Naive thymus-derived CD4-positive, alpha-beta T cell (primary cell): ENCODE measurements around the gene CAMSAP1. TPM values are rescaled to one million over a fixed set of nuclear protein-coding genes. Genes with fewer than 3 reads are reported as not detected.

Experiments used
- ATAC-seq: fragments of 150-1000 bp; cut with Tn5 transposase; 2 replicates; pipeline ENCODE4 v1.10.0; 2021; ENCODE audit warnings: mild to moderate bottlenecking, moderate library complexity
- CTCF ChIA-PET: fragments of 350-600 bp; sonication (Branson Sonifier 250); formaldehyde crosslinking; loops from one replicate; lab custom pipeline; 2021; ENCODE audit warnings: antibody characterized with exemption; lab: Charles Lee
- POLR2A ChIA-PET: fragments of 350-600 bp; sonication (Branson Sonifier 250); formaldehyde crosslinking; loops from one replicate; lab custom pipeline; 2021; ENCODE audit warnings: antibody characterized with exemption, inconsistent platforms; lab: Charles Lee
- DNase-seq, 9 donors: peaks; one replicate each; pipeline versions ENCODE4 v3.0.0 to v3.0.0-alpha.2; 2020 to 2022; ENCODE audit warnings: mixed read lengths in 1 of 9
- H3K27ac ChIP-seq: one replicate; pipeline ENCODE4 v1.7.0; 2013; ENCODE audit warnings: mild to moderate bottlenecking, low read depth, low read length, moderate library complexity
- H3K27me3 ChIP-seq, 2 donors: one replicate each; pipeline ENCODE4 v1.7.0; 2013; ENCODE audit warnings: low read length in 2 of 2, mild to moderate bottlenecking in 2 of 2, moderate library complexity in 2 of 2; ENCODE audit not compliant: control insufficient read depth in 2 of 2, insufficient read depth in 2 of 2
- H3K36me3 ChIP-seq, 3 experiments: 1 replicate in 2 of 3; 2 replicates in 1 of 3; pipeline ENCODE4 v1.7.0; 2013; ENCODE audit warnings: low read length in 3 of 3, mild to moderate bottlenecking in 3 of 3, moderate library complexity in 1 of 3; ENCODE audit not compliant: insufficient read depth in 3 of 3, control insufficient read depth in 2 of 3
- H3K4me1 ChIP-seq, 2 donors: one replicate each; pipeline ENCODE4 v1.7.0; 2013; ENCODE audit warnings: low read length in 2 of 2, mild to moderate bottlenecking in 2 of 2, moderate library complexity in 1 of 2; ENCODE audit not compliant: control insufficient read depth in 2 of 2, insufficient read depth in 2 of 2
- H3K4me3 ChIP-seq: 2 replicates; pipeline ENCODE4 v1.7.0; 2013; ENCODE audit warnings: mild to moderate bottlenecking, low read length
- H3K9me3 ChIP-seq, 3 experiments: 1 replicate in 2 of 3; 2 replicates in 1 of 3; pipeline ENCODE4 v1.7.0; 2013; ENCODE audit warnings: low read length in 3 of 3; ENCODE audit not compliant: control insufficient read depth in 2 of 3
- H3K27ac Mint-ChIP-seq, 9 donors: one replicate each; pipeline ENCODE4 v1.8.0; 2020 to 2022; ENCODE audit warnings: mixed read lengths in 9 of 9, mild to moderate bottlenecking in 8 of 9, moderate library complexity in 5 of 9, inconsistent platforms in 2 of 9
- H3K27me3 Mint-ChIP-seq, 5 donors: one replicate each; pipeline ENCODE4 v1.8.0; 2021 to 2022; ENCODE audit warnings: mixed read lengths in 5 of 5, mild to moderate bottlenecking in 1 of 5
- H3K36me3 Mint-ChIP-seq, 5 donors: one replicate each; pipeline ENCODE4 v1.8.0; 2020 to 2022; ENCODE audit warnings: mixed read lengths in 5 of 5, mild to moderate bottlenecking in 3 of 5, inconsistent platforms in 1 of 5
- H3K4me1 Mint-ChIP-seq, 7 donors: one replicate each; pipeline ENCODE4 v1.8.0; 2020 to 2022; ENCODE audit warnings: mixed read lengths in 7 of 7, mild to moderate bottlenecking in 3 of 7, inconsistent platforms in 1 of 7
- H3K4me3 Mint-ChIP-seq, 10 donors: one replicate each; pipeline ENCODE4 v1.8.0; 2020 to 2022; ENCODE audit warnings: mild to moderate bottlenecking in 10 of 10, mixed read lengths in 10 of 10, moderate library complexity in 6 of 10, inconsistent platforms in 2 of 10
- H3K9me3 Mint-ChIP-seq, 11 donors: one replicate each; pipeline ENCODE4 v1.8.0; 2020 to 2022; ENCODE audit warnings: mixed read lengths in 11 of 11, mild to moderate bottlenecking in 4 of 11, inconsistent platforms in 1 of 11, moderate library complexity in 1 of 11
- intact Hi-C, 2 donors: fragments of 100-400 bp; cut with micrococcal nuclease; formaldehyde crosslinking; loops; one replicate each; pipeline ENCODE4 v1.15.1; 2023
- polyA plus RNA-seq, 2 donors: library from polyadenylated mRNA; unstranded; fragments of 300-500 nt; fragmentation: Illumina TruSeq; gene quantifications; one replicate each; pipeline ENCODE4 v1.2.3, GENCODE V29; 2021
- total RNA-seq, 6 experiments: library from RNA in 5 of 6; stranded (reverse) in 5 of 6; gene quantifications; 1 replicate in 5 of 6; 2 replicates in 1 of 6; pipeline ENCODE4 v1.2.3 and lab custom pipeline; 2021 to 2026

The CAMSAP1 gene
- total and polyA plus RNA-seq, 7 experiments from 2014 or later, result 0.65 to 34.3 (median 21.5) TPM

DNA sequence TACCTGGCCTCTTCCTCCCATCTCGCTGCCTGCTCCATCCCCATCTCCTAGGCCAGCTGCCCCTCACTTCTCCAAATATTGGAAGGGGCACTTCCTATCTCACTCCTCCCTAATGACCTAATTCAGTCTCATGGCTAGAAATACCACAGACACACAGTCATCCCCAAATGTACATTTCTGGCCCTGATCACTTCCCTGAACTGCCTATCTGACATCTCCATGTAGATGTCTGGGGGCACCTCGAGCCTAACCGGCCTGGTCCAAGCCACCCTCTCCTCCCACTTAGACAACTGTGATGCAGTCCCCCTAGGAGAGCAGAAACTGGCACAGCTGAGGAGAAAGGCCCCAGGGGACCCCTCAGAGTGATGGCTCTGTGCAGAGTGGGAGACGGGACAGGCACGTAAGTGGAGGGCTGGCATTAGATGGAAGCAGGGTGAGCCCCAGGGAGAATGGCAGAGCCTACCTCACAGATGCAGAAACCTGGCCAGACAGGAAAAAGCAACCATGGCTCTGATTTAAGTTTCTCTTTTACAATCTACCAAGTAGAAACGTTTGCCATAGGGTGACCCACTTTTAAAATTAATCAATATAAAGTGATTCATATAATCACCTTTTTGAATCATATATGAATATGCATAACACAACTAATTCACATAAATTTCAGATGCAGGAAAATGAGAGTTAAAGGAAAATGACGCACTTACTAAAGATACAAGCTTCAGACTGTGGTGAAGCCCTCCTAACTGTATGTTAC lies 22.1 kb downstream of the CAMSAP1 start:
- no peaks in the 10 kb centered on the region for H3K9me3 ChIP-seq
- CTCF ChIA-PET, result no interaction called here
- no peaks in the 10 kb centered on the region for H3K27me3 ChIP-seq
- Mint-ChIP-seq H3K9me3 (peaks cover 0 to 1% (median 0%) of the 10 kb centered on the region in 11 donors), H3K36me3 (no peaks in the 10 kb centered on the region), H3K4me3 (no peak overlapping the region), H3K4me1 (peaks cover 42 to 66% (median 64%) of the 10 kb centered on the region in 7 donors), H3K27me3 (no peaks in the 10 kb centered on the region), H3K27ac (peak overlapping the region in 4 of 9 donors; percentile 1 to 88 (median 54))
- intact Hi-C loops, result no loop called here
- no peak overlapping the region for H3K4me3 ChIP-seq
- DNase-seq (no peak), ATAC-seq (no peak)
- peaks cover 11 to 23% of the 10 kb centered on the region in 2 donors for H3K4me1 ChIP-seq
- H3K36me3 ChIP-seq, result peaks cover 0 to 19% (median 0%) of the 10 kb centered on the region in 3 experiments
- POLR2A ChIA-PET, result no interaction called here
- no peak overlapping the region for H3K27ac ChIP-seq

- H3K4me3 ChIP-seq, result no peak overlapping the region
- peaks cover 0 to 22% (median 0%) of the 10 kb centered on the region in 3 experiments for H3K36me3 ChIP-seq
- ChIA-PET POLR2A (no interaction called here), CTCF (interaction anchor here (0.5 kb wide), 1 partner anchor 21 kb away, joined by 3 read pairs; no protein-coding TSS in a partner anchor)
- H3K4me1 Mint-ChIP-seq, result peaks cover 37 to 69% (median 63%) of the 10 kb centered on the region in 7 donors
- peaks cover 11 to 23% of the 10 kb centered on the region in 2 donors for H3K4me1 ChIP-seq
- no peaks in the 10 kb centered on the region for H3K27me3 ChIP-seq
- peaks cover 0 to 1% (median 0%) of the 10 kb centered on the region in 11 donors for H3K9me3 Mint-ChIP-seq
- no peaks in the 10 kb centered on the region for H3K27me3 Mint-ChIP-seq
- intact Hi-C loops, result no loop called here
- H3K27ac Mint-ChIP-seq, result no peak overlapping the region
- no peak overlapping the region for H3K27ac ChIP-seq
- H3K9me3 ChIP-seq, result no peaks in the 10 kb centered on the region
- peaks cover 0 to 2% (median 0%) of the 10 kb centered on the region in 5 donors for H3K36me3 Mint-ChIP-seq
- DNase-seq, result no peak
- no peak for ATAC-seq
- peak overlapping the region in 1 of 10 donors; percentile 28 for H3K4me3 Mint-ChIP-seq
Observed at GRCh38 chr9:135884328-135885035, 22.9 kb downstream of the CAMSAP1 start.

DNA sequence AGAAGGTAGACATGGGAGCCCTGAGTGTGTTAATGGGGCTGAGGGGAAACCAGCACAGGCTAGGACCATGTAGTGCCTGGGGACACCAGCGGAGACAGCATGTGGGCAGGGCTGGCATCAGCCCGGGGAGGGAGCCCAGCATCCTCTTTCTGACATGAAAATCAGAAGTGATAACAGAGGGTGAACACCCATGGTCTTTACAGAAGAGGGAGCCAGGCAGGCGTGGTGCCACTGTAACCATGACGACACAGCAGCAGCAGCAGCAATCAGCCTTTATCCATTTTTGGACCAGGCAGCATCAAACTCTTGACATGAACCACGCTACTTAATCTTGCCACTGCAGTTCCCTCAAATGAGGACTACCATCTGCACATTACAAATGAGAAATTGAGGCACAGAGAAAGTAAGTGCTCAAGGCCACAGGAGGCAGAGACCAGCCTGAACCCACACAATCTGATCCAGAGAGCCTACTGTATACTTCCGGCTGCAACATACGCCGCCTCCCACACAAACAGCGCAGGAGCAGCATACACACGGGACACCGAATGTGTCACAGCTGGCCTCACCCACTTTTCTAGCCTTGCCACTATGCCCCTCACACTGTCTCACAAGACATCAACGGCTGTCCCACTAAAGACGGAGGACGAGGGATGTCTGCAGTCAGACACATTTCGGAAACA lies 23.8 kb downstream of the CAMSAP1 start:
- ChIA-PET CTCF (no interaction called here), POLR2A (no interaction called here)
- intact Hi-C loops, result no loop called here
- DNase-seq (no peak), ATAC-seq (no peak)
- Histone ChIP-seq H3K27me3 (no peaks in the 10 kb centered on the region), H3K27ac (no peak overlapping the region), H3K9me3 (no peaks in the 10 kb centered on the region), H3K4me3 (no peak overlapping the region), H3K36me3 (peaks cover 0 to 22% (median 0%) of the 10 kb centered on the region in 3 experiments), H3K4me1 (peaks cover 11 to 23% of the 10 kb centered on the region in 2 donors)
- Mint-ChIP-seq H3K9me3 (peaks cover 0 to 1% (median 0%) of the 10 kb centered on the region in 11 donors), H3K4me3 (no peak overlapping the region), H3K27me3 (no peaks in the 10 kb centered on the region), H3K27ac (peak overlapping the region in 1 of 9 donors; percentile 5), H3K36me3 (peaks cover 0 to 9% (median 2%) of the 10 kb centered on the region in 5 donors), H3K4me1 (peaks cover 35 to 67% (median 56%) of the 10 kb centered on the region in 7 donors)

DNA sequence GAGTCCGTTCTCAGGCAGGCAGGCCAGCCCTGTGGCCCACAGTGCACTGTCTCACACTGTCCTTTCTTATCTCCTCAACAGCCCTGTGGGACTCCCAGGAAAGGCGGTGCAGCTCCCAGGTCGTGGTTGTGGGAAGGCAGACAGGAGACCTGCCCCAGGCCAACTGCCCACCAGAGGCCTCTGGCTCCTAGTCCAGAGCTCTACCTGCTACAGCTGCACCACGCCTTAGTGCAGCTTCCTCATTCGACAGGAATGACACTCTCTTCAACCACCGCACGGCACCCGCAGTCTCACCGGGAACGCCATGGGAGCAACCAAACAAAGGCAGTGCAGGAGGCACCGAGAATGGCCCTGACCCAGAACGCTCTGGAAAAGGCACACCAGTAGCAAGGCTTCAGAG lies 25.3 kb downstream of the CAMSAP1 start:
- ChIA-PET POLR2A (interaction anchor here (1.0 kb wide), 1 partner anchor 28 kb away, joined by 4 read pairs; no protein-coding TSS in a partner anchor), CTCF (no interaction called here)
- H3K36me3 ChIP-seq, result peaks cover 0 to 26% (median 0%) of the 10 kb centered on the region in 3 experiments
- intact Hi-C loops, result no loop called here
- Mint-ChIP-seq H3K27ac (no peak overlapping the region), H3K27me3 (no peaks in the 10 kb centered on the region), H3K9me3 (peaks cover 0 to 1% (median 0%) of the 10 kb centered on the region in 11 donors), H3K36me3 (peaks cover 0 to 14% (median 3%) of the 10 kb centered on the region in 5 donors), H3K4me1 (peaks cover 26 to 56% (median 43%) of the 10 kb centered on the region in 7 donors), H3K4me3 (no peak overlapping the region)
- no peaks in the 10 kb centered on the region for H3K9me3 ChIP-seq
- no peak for ATAC-seq
- no peak for DNase-seq
- no peak overlapping the region for H3K4me3 ChIP-seq
- no peak overlapping the region for H3K27ac ChIP-seq
- no peaks in the 10 kb centered on the region for H3K27me3 ChIP-seq
- H3K4me1 ChIP-seq, result peaks cover 0 to 8% of the 10 kb centered on the region in 2 donors

GRCh38 chr9:135880438-135880837 lies 26.9 kb downstream of the CAMSAP1 start:
- no peaks in the 10 kb centered on the region for H3K9me3 ChIP-seq
- no peak overlapping the region for H3K27ac ChIP-seq
- no peaks in the 10 kb centered on the region for H3K27me3 Mint-ChIP-seq
- no peaks in the 10 kb centered on the region for H3K27me3 ChIP-seq
- H3K36me3 ChIP-seq, result peaks cover 0 to 26% (median 0%) of the 10 kb centered on the region in 3 experiments
- ChIA-PET CTCF (no interaction called here), POLR2A (no interaction called here)
- peaks cover 0 to 20% (median 4%) of the 10 kb centered on the region in 5 donors for H3K36me3 Mint-ChIP-seq
- no peak for ATAC-seq
- H3K4me1 Mint-ChIP-seq, result peaks cover 14 to 54% (median 33%) of the 10 kb centered on the region in 7 donors
- no peak overlapping the region for H3K4me3 Mint-ChIP-seq
- H3K27ac Mint-ChIP-seq, result no peak overlapping the region
- intact Hi-C loops, result no loop called here
- H3K4me1 ChIP-seq, result no peaks in the 10 kb centered on the region
- H3K9me3 Mint-ChIP-seq, result no peaks in the 10 kb centered on the region
- no peak for DNase-seq
- H3K4me3 ChIP-seq, result no peak overlapping the region

- POLR2A ChIA-PET, result no interaction called here
- DNase-seq (no peak), ATAC-seq (no peak)
- Mint-ChIP-seq H3K27me3 (no peaks in the 10 kb centered on the region), H3K27ac (peak overlapping the region in 1 of 9 donors; percentile 17), H3K4me3 (peak overlapping the region in 1 of 10 donors; percentile 14), H3K36me3 (peaks cover 0 to 20% (median 4%) of the 10 kb centered on the region in 5 donors), H3K4me1 (peaks cover 10 to 51% (median 28%) of the 10 kb centered on the region in 7 donors), H3K9me3 (no peaks in the 10 kb centered on the region)
- peaks cover 0 to 26% (median 0%) of the 10 kb centered on the region in 3 experiments for H3K36me3 ChIP-seq
- H3K27me3 ChIP-seq, result no peaks in the 10 kb centered on the region
- H3K9me3 ChIP-seq, result no peaks in the 10 kb centered on the region
- intact Hi-C loops, result no loop called here
- no peak overlapping the region for H3K4me3 ChIP-seq
- CTCF ChIA-PET, result no interaction called here
- H3K27ac ChIP-seq, result no peak overlapping the region
- H3K4me1 ChIP-seq, result no peaks in the 10 kb centered on the region
Observed at GRCh38 chr9:135879619-135880018, 27.7 kb downstream of the CAMSAP1 start.
